Adrenal gland (tissue), 5 donors: ENCODE data around the gene SMIM5.

Experiments
- CTCF ChIP-seq, 6 experiments: fragments of 450-650 bp in 4 of 6; fragments of 200-600 bp in 2 of 6; sonication (generic) in 1 of 6; IDR thresholded peaks; 1 replicate in 5 of 6; 2 replicates in 1 of 6; pipeline versions ENCODE4 v1.5.1 to v1.8.0; 2016 to 2021; ENCODE audit warnings: antibody characterized with exemption in 6 of 6, mild to moderate bottlenecking in 2 of 6, moderate library complexity in 1 of 6
- POLR2A ChIP-seq, 2 donors: fragments of 450-650 bp; IDR thresholded peaks; one replicate each; pipeline ENCODE4 v1.6.1; 2017; ENCODE audit warnings: antibody characterized with exemption in 2 of 2, mild to moderate bottlenecking in 2 of 2, moderate library complexity in 1 of 2
- donor health status: DM: no; HTN: no; CAD: no.

GRCh38 chr17:75639771-75640555, 6.7 kb downstream of the SMIM5 start:
- TF ChIP-seq POLR2A (IDR thresholded peaks at IDR 0.05) (no peak), CTCF (IDR thresholded peaks at IDR 0.05) (no peak)
